ENCODE results near the gene SPSB3. TPM values are rescaled to one million over a fixed set of nuclear protein-coding genes. Genes with fewer than 3 reads are reported as not detected.

Gene SPSB3
- total and polyA plus RNA-seq, 2 of the 13 experiments (the other 11 are each of a cell fraction or from before 2014, with no cell fraction given), result 13.2 to 21.9 TPM

- peak; percentile 47 for TF ChIP-seq ZNF770 (CRISPR knock-in tag; IDR thresholded peaks at IDR 0.05)
- no peak for TF ChIP-seq LCORL (IDR thresholded peaks at IDR 0.05)
- TF ChIP-seq LCORL (CRISPR knock-in tag; IDR thresholded peaks at IDR 0.05), result peak; percentile 85
- 0 out of 2 replicates have a peak, but pooled peaks have one; percentile 34 for TF ChIP-seq ZNF580 (CRISPR knock-in tag; IDR thresholded peaks at IDR 0.05; ENCODE audit: borderline replicate concordance, low read depth)
- TF ChIP-seq DPF2 (CRISPR knock-in tag; IDR thresholded peaks at IDR 0.05; ENCODE audit: borderline replicate concordance, low read depth), result peak; percentile 58; the same call in 1 of the 2 replicates
- TF ChIP-seq ZNF710 (CRISPR knock-in tag; IDR thresholded peaks at IDR 0.05; ENCODE audit: borderline replicate concordance), result peak; percentile 80
- peak; percentile 95 for TF ChIP-seq PATZ1 (CRISPR knock-in tag; IDR thresholded peaks at IDR 0.05)
- TF ChIP-seq THAP11 (CRISPR knock-in tag; IDR thresholded peaks at IDR 0.05), result peak; percentile 50; the same call in 1 of the 2 replicates
- no peak for TF ChIP-seq SOX6 (IDR thresholded peaks at IDR 0.05)
- TF ChIP-seq SOX6 (CRISPR knock-in tag; IDR thresholded peaks at IDR 0.05), result peak; percentile 60
- no peak for TF ChIP-seq BORCS8-MEF2B (CRISPR knock-in tag; IDR thresholded peaks at IDR 0.05)
- no peak for TF ChIP-seq LBX2 (CRISPR knock-in tag; IDR thresholded peaks at IDR 0.05; ENCODE audit: borderline replicate concordance)
- 0 out of 2 replicates have a peak, but pooled peaks have one; percentile 57 for TF ChIP-seq ZNF740 (CRISPR knock-in tag; IDR thresholded peaks at IDR 0.05)
- no peak for TF ChIP-seq CCDC6 (CRISPR knock-in tag; IDR thresholded peaks at IDR 0.05)
- peak; percentile 52; the same call in 1 of the 2 replicates for TF ChIP-seq HMG20A (CRISPR knock-in tag; IDR thresholded peaks at IDR 0.05; ENCODE audit: borderline replicate concordance)
- TF ChIP-seq HNF1A (IDR thresholded peaks at IDR 0.05; ENCODE audit: low read depth), result no peak
- TF ChIP-seq HNF1A (CRISPR knock-in tag; IDR thresholded peaks at IDR 0.05; ENCODE audit: borderline replicate concordance), result peak; percentile 69; the same call in 1 of the 2 replicates
- no peak for TF ChIP-seq SIN3A (IDR thresholded peaks at IDR 0.05; ENCODE audit: borderline replicate concordance, low read depth, low read length)
These were observed 12.0 kb upstream of the SPSB3 start (continued) for GRCh38 chr16:1794221-1794871.

Data from HepG2 (cell line).